ENCODE results near the gene EFEMP1. TPM values are rescaled to one million over a fixed set of nuclear protein-coding genes. Genes with fewer than 3 reads are reported as not detected.
A peak's percentile ranks its signal among the peaks of the same experiment; 100 is the strongest.

The EFEMP1 gene
- not detected for total RNA-seq

- Mint-ChIP-seq H3K36me3 (ENCODE audit: low read depth) (no peaks in the 10 kb centered on the region), H3K27me3 (peaks cover 45% of the 10 kb centered on the region), H3K27ac (no peak within 1 kb of the TSS), H3K4me1 (peaks cover 3% of the 10 kb centered on the region), H3K4me3 (peak within 1 kb of the TSS; percentile 7), H3K9me3 (no peaks in the 10 kb centered on the region)
- no peak for DNase-seq
- ChIA-PET POLR2A (no interaction called here), CTCF (no interaction called here)
Measured at GRCh38 chr2:55923091-55923981, at the start of gene EFEMP1. Gene EFEMP1, minus strand, starts transcription at chr2:55923782. Its CDS starts 1,342 bp downstream, at chr2:55922440.

GRCh38 chr2:55970500-55970899 is 46.9 kb upstream of the EFEMP1 start:
- ChIA-PET CTCF (no interaction called here), POLR2A (no interaction called here)
- H3K9me3 Mint-ChIP-seq, result no peaks in the 10 kb centered on the region
- H3K27me3 Mint-ChIP-seq, result peaks cover 4% of the 10 kb centered on the region
- no peak for DNase-seq
- H3K36me3 Mint-ChIP-seq (ENCODE audit: low read depth), result no peaks in the 10 kb centered on the region
- H3K4me3 Mint-ChIP-seq, result no peak overlapping the region
- H3K4me1 Mint-ChIP-seq, result no peaks in the 10 kb centered on the region
- no peak overlapping the region for H3K27ac Mint-ChIP-seq

GRCh38 chr2:55968941-55969340 is 45.4 kb upstream of the EFEMP1 start:
- Mint-ChIP-seq H3K27ac (no peak overlapping the region), H3K9me3 (no peaks in the 10 kb centered on the region), H3K36me3 (ENCODE audit: low read depth) (no peaks in the 10 kb centered on the region), H3K27me3 (peaks cover 4% of the 10 kb centered on the region), H3K4me1 (no peaks in the 10 kb centered on the region), H3K4me3 (no peak overlapping the region)
- ChIA-PET CTCF (no interaction called here), POLR2A (no interaction called here)
- no peak for DNase-seq

DNA sequence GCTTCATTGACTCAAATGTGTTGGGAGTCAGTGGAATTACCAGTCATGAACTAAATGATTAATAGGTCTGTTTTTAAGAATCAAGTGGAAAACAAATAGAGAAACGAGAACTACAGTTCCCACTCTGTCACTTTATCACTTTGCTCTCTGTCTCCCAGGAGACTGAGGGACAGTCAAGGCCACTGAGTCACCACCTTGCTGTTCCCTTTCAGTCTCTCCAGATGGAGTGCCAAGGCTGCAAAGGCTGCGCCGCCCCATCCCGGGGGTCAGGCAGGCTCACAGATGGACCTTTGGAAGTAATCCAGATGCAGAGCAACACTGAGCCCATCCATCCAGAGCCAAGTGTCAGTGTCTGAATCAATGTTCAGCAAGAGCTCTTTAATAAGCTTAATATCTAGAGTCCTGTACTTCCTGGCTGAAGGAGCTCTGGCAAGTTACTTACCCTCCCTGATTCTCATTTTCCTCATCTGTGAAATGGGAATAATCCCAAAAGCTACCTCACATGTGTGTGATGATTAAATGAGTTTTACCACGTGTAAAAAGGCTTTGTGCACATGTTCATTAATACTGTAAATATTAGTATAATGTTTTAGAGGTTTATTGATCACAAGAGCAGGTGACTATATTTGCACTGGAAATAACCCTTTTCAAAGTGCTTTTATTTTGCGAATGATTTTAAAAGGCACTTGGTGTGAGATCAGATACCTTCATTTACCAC is 43.0 kb upstream of the EFEMP1 start:
- POLR2A ChIA-PET, result no interaction called here
- Mint-ChIP-seq H3K4me1 (no peaks in the 10 kb centered on the region), H3K27ac (no peak overlapping the region), H3K36me3 (ENCODE audit: low read depth) (no peaks in the 10 kb centered on the region), H3K4me3 (no peak overlapping the region), H3K9me3 (no peaks in the 10 kb centered on the region), H3K27me3 (peaks cover 6% of the 10 kb centered on the region)
- CTCF ChIA-PET, result no interaction called here
- no peak for DNase-seq

GRCh38 chr2:55965966-55966365 is 42.4 kb upstream of the EFEMP1 start:
- Mint-ChIP-seq H3K36me3 (ENCODE audit: low read depth) (no peaks in the 10 kb centered on the region), H3K4me1 (no peaks in the 10 kb centered on the region), H3K9me3 (no peaks in the 10 kb centered on the region), H3K27me3 (peaks cover 6% of the 10 kb centered on the region), H3K4me3 (no peak overlapping the region), H3K27ac (no peak overlapping the region)
- no peak for DNase-seq
- POLR2A ChIA-PET, result no interaction called here
- CTCF ChIA-PET, result interaction anchor here (1.2 kb wide), 1 partner anchor 23 kb away, joined by 3 read pairs; no protein-coding TSS in a partner anchor

GRCh38 chr2:55965276-55965675 is 41.7 kb upstream of the EFEMP1 start:
- Mint-ChIP-seq H3K9me3 (no peaks in the 10 kb centered on the region), H3K4me3 (no peak overlapping the region), H3K27me3 (peaks cover 6% of the 10 kb centered on the region), H3K36me3 (ENCODE audit: low read depth) (no peaks in the 10 kb centered on the region), H3K4me1 (no peaks in the 10 kb centered on the region), H3K27ac (no peak overlapping the region)
- POLR2A ChIA-PET, result no interaction called here
- CTCF ChIA-PET, result interaction anchor here (1.2 kb wide), 1 partner anchor 24 kb away, joined by 3 read pairs; no protein-coding TSS in a partner anchor
- DNase-seq, result no peak

DNA sequence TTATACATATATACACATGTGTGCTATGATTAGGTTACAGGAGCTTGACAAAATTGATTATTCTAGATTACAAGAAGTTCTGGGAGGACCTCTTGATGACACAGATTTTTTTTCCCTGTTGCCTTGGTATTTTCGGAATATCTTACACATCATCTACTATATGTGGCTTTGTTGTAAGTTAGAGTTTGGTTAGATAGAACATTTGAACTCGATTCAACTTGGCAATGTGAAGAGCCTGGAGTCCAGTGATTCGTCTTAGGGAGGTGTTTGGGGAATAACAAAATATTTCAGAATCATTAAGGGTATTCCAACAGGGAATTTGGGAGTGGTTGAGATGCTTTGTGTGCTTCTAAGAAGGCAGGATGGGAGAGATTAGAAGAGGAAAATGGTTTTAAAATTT is 39.3 kb upstream of the EFEMP1 start:
- ChIA-PET POLR2A (no interaction called here), CTCF (no interaction called here)
- no peaks in the 10 kb centered on the region for H3K9me3 Mint-ChIP-seq
- no peaks in the 10 kb centered on the region for H3K36me3 Mint-ChIP-seq (ENCODE audit: low read depth)
- H3K27ac Mint-ChIP-seq, result no peak overlapping the region
- no peaks in the 10 kb centered on the region for H3K4me1 Mint-ChIP-seq
- DNase-seq, result no peak
- H3K27me3 Mint-ChIP-seq, result peaks cover 2% of the 10 kb centered on the region
- H3K4me3 Mint-ChIP-seq, result no peak overlapping the region

DNA sequence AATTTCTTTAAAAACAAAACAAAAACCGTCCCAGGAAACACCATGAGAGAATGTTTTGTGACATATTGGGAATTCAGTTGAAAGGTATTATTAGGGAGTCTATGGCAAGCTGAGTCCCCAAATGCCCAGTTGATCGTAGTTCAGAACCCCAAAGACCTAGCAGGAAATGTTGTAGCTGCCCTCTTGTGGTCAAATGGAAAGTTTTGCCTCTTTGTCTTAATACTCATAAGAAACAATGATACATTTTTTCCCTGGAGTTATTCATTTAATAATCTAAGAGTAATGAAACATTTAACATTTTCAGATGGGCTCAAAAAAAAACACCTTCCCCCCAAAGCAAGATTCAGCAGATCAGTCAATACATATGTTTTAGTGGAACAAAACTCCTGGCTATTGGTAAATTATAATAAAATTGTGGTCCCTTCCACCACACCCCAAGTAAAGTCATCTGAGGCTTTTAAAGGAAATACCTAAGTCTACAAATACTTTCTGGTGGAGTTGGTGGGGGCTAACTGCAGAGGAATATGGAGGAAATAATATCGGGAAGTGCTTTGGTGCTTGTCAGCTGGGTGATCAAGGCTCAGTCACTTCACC is 37.8 kb upstream of the EFEMP1 start:
- POLR2A ChIA-PET, result no interaction called here
- no peaks in the 10 kb centered on the region for H3K9me3 Mint-ChIP-seq
- H3K27ac Mint-ChIP-seq, result no peak overlapping the region
- no peaks in the 10 kb centered on the region for H3K36me3 Mint-ChIP-seq (ENCODE audit: low read depth)
- H3K4me1 Mint-ChIP-seq, result no peaks in the 10 kb centered on the region
- DNase-seq, result no peak
- no peak overlapping the region for H3K4me3 Mint-ChIP-seq
- peaks cover 2% of the 10 kb centered on the region for H3K27me3 Mint-ChIP-seq
- CTCF ChIA-PET, result interaction anchor here (1.7 kb wide), 1 partner anchor 25 kb away, joined by 5 read pairs; no protein-coding TSS in a partner anchor

DNA sequence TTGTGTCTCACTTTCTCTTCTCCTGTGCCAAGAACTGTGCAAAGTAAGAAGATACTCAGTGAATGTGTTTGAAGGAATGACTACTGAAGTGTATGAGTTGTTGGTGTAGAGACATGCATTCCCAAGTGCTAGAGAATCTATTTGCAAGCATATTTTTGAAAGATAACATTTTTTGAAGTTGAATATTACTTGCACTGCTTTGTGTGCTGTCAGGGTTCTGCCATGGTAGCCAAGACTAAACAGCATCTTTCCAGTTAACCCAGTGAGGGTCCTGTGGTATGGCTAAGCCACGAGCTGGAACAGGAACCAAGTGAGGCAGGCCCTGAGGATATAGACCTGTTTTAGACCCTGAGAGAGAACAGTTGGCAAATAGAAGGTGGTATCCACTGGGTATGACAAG is 35.2 kb upstream of the EFEMP1 start:
- H3K27ac Mint-ChIP-seq, result no peak overlapping the region
- H3K9me3 Mint-ChIP-seq, result no peaks in the 10 kb centered on the region
- ChIA-PET POLR2A (no interaction called here), CTCF (no interaction called here)
- H3K4me1 Mint-ChIP-seq, result no peaks in the 10 kb centered on the region
- DNase-seq, result no peak
- H3K27me3 Mint-ChIP-seq, result peaks cover 2% of the 10 kb centered on the region
- no peaks in the 10 kb centered on the region for H3K36me3 Mint-ChIP-seq (ENCODE audit: low read depth)
- no peak overlapping the region for H3K4me3 Mint-ChIP-seq

GRCh38 chr2:55957142-55957541 is 33.6 kb upstream of the EFEMP1 start:
- Mint-ChIP-seq H3K9me3 (no peaks in the 10 kb centered on the region), H3K27ac (no peak overlapping the region)
- CTCF ChIA-PET, result no interaction called here

DNA sequence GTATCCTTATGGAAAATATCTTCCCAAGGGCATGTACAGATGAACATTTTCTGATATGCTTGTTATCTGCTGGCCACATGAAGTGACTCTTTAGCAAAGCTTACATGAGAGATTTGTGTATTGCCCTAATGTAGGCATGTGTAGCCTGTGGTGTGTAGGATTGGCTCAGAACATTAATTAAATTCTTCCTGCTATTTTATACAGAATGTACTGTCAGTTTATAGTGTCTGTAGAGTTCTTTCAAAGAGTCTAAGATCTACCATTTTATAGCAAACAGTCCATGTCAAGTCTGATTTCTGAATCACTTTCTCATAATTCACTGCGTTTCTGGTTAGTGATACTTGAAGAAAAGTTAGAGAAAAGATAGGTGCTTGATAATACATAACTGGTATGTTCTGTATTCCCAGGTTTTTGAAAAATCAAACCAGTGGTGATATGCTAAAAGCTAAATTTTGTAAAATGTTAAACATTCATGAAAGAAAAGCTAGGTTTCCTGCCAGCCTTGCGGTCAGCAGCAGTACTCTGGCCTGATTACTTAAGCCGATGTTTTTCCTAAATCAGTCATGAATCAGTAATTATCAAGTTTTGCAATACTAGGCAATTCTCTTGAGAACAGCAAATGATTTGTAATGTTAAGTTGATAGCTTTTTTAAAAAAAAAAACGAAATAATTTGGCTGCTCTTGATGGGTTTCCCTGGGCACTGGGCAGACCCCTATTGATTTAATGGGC is 30.9 kb upstream of the EFEMP1 start:
- Mint-ChIP-seq H3K4me1 (no peaks in the 10 kb centered on the region), H3K27ac (no peak overlapping the region), H3K9me3 (no peaks in the 10 kb centered on the region), H3K27me3 (no peaks in the 10 kb centered on the region), H3K36me3 (ENCODE audit: low read depth) (no peaks in the 10 kb centered on the region), H3K4me3 (no peak overlapping the region)
- DNase-seq, result no peak
- ChIA-PET CTCF (no interaction called here), POLR2A (no interaction called here)

More at GRCh38 chr2:55957142-55957541, 33.6 kb upstream of the EFEMP1 start:
- no peaks in the 10 kb centered on the region for H3K27me3 Mint-ChIP-seq
- POLR2A ChIA-PET, result no interaction called here
- no peaks in the 10 kb centered on the region for H3K4me1 Mint-ChIP-seq
- no peaks in the 10 kb centered on the region for H3K36me3 Mint-ChIP-seq (ENCODE audit: low read depth)
- no peak for DNase-seq
- no peak overlapping the region for H3K4me3 Mint-ChIP-seq

- Mint-ChIP-seq H3K36me3 (ENCODE audit: low read depth) (no peaks in the 10 kb centered on the region), H3K27me3 (peaks cover 3% of the 10 kb centered on the region)
Measured at GRCh38 chr2:55952415-55952814, 28.8 kb upstream of the EFEMP1 start.

DNA sequence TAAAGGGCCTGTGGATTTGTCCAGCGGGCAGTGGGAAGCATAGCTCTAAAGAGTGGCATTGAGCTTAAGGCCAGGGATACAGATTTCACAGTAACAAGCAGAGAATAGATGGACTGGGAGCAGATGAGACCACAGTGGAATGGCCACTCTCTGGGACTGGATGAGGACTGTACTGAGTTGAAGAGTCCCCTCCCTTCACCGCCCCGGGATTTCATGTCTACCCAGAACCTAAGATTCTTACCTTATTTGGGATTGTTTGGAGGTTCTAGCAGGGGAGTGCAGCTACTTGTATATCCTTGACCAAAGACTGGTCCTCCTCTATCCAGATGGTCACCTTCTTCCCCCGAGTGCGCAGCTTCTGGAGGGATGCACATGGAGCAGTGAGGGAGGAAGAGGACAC is 28.0 kb upstream of the EFEMP1 start:
- ChIA-PET POLR2A (no interaction called here), CTCF (no interaction called here)
- no peaks in the 10 kb centered on the region for H3K36me3 Mint-ChIP-seq (ENCODE audit: low read depth)
- no peak overlapping the region for H3K27ac Mint-ChIP-seq
- H3K4me1 Mint-ChIP-seq, result no peaks in the 10 kb centered on the region
- peaks cover 3% of the 10 kb centered on the region for H3K27me3 Mint-ChIP-seq
- no peak overlapping the region for H3K4me3 Mint-ChIP-seq
- no peak for DNase-seq
- no peaks in the 10 kb centered on the region for H3K9me3 Mint-ChIP-seq

More at GRCh38 chr2:55952415-55952814, 28.8 kb upstream of the EFEMP1 start:
- no peak overlapping the region for H3K27ac Mint-ChIP-seq
- POLR2A ChIA-PET, result no interaction called here
- H3K9me3 Mint-ChIP-seq, result no peaks in the 10 kb centered on the region
- DNase-seq, result no peak
- H3K4me1 Mint-ChIP-seq, result no peaks in the 10 kb centered on the region
- no peak overlapping the region for H3K4me3 Mint-ChIP-seq
- CTCF ChIA-PET, result no interaction called here

All from activated CD4-positive, alpha-beta T cell treated with anti-CD3 and anti-CD28 coated beads, Interleukin-2, amount 10 ng/mL, durations not matched to agents 7 days and 5 days (primary cell).